Ovary (tissue), 3 donors: Measurements from ENCODE around the gene ELAC2.

ENCODE experiments used
- EP300 ChIP-seq: sonication (generic); formaldehyde crosslinking; IDR thresholded peaks from one replicate; pipeline ENCODE4 v1.6.1; 2017; ENCODE audit warnings: antibody characterized with exemption
- POLR2A ChIP-seq: fragments of 450-650 bp; IDR thresholded peaks from one replicate; pipeline ENCODE4 v1.6.1; 2017; ENCODE audit warnings: antibody characterized with exemption, mild to moderate bottlenecking, moderate library complexity
- TF ChIP-seq, protein P1 (sequence below), 3 donors: fragments of 450-650 bp in 2 of 3; fragments of 200-600 bp in 1 of 3; IDR thresholded peaks; one replicate each; pipeline versions ENCODE4 v1.5.1 to v1.8.0; 2016 to 2022; ENCODE audit warnings: antibody characterized with exemption in 3 of 3, mild to moderate bottlenecking in 1 of 3
- donor health status: DM: no; HTN: no; CAD: no.

DNA sequence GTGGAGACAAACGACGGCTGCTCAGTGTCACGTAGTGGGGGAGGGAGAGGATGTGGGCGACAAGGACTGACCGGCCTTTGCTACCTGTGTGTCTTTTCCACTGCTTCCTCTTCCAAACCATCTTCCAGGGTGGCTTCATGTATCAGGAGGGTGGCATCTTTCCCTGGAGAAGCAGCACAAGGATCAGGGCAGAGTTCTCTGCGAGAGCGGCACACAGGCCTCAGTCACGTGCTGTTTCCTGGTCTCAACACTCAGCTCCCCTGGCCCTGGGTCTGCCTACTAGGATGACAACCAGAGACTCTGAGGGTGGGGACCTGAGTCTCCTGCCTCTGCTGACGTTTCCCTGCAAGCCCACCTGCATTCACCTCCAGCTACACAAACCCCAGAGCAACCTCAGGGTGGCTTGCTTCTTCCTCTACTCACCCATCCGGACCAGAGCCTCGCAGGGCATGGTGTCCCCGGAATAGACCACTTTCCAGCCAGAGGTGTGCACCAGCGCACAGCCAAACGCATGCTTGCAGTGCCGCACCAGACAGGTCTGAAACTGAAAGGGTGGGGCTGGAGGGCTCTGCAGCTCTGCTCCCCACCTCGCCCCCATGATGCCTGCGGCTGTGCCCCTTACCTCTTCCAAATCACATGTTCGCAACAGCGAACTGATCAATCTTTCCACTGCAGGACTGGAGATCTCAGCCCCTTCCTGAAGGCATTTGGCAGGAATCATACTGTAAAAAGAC, 23.3 kb downstream of the ELAC2 start:
- TF ChIP-seq, protein P1, sequence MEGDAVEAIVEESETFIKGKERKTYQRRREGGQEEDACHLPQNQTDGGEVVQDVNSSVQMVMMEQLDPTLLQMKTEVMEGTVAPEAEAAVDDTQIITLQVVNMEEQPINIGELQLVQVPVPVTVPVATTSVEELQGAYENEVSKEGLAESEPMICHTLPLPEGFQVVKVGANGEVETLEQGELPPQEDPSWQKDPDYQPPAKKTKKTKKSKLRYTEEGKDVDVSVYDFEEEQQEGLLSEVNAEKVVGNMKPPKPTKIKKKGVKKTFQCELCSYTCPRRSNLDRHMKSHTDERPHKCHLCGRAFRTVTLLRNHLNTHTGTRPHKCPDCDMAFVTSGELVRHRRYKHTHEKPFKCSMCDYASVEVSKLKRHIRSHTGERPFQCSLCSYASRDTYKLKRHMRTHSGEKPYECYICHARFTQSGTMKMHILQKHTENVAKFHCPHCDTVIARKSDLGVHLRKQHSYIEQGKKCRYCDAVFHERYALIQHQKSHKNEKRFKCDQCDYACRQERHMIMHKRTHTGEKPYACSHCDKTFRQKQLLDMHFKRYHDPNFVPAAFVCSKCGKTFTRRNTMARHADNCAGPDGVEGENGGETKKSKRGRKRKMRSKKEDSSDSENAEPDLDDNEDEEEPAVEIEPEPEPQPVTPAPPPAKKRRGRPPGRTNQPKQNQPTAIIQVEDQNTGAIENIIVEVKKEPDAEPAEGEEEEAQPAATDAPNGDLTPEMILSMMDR (IDR thresholded peaks at IDR 0.05): no peak
- TF ChIP-seq EP300: no peak
- no peak for TF ChIP-seq POLR2A
